HG02678 (cell line): ENCODE results near the gene OR2T1.
"Not testable (repeated sequence)": the region's sequence is repeated elsewhere in the genome, so short reads cannot be mapped to it uniquely, and the experiment has no call there.

Experiments used
- ATAC-seq: cut with Tn5 transposase; IDR thresholded peaks from one replicate; pipeline ENCODE4 v1.9.1; 2021; ENCODE audit warnings: mild to moderate bottlenecking, moderate library complexity; ENCODE audit not compliant: unreplicated experiment

OR2T1 gene

DNA sequence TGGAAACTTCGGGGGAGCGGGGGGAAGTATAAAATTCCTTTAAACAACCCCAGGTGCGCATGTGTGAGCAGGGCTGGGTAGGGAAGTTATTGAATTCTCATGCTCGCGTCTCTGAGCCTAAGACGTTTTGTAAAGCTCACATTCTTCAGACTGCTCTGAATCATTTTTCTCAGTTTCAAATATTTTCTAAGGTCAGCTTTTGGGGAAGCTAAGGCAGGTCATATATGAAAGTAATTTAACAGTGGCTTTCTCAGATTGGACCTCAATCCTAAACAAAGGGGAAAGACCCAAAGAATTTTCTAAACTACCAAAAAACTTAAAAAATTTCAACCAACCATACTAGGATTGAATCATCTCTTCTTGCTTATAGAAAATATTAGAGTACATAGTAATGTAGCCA, 32.1 kb downstream of the OR2T1 start:
- ATAC-seq = not testable (repeated sequence)

DNA sequence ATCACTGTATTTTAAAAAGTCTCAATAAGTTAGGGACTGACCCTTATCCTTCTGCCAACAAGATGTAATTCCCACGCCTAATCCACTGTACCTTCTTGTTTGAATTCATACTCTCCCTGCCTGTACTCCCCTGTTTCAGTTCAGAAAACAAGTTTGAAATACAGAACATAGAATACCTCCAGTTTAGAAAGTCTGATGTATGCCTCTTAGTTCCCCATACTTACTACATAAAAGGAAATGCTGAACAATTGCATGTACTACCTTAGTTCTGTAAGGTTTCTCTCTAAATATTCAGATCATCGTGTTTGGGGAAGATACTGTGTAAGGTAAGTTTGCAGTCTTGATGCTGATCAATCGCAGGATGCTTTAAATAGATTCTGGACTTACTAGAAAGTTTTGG, 33.5 kb downstream of the OR2T1 start:
- peak; percentile 53 for ATAC-seq

DNA sequence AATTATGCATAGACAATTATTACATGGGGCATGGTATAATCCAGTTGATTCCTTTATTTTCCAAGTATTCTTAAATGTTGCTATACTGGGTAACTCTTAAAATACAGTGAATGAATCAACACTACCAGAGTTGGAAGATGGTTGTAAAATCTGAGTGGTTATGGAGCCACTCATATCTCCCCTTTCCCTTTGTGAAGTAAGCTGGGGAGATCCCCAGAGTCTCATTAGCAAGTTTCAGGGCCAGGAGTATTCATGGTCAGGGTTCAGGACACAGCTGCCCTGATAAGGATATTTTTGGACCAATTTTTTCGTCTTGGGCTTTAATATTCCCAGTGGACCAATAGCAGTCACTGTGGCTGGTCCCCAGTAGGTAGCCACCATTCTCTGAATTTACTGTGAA, 35.8 kb downstream of the OR2T1 start:
- not testable (repeated sequence) for ATAC-seq

DNA sequence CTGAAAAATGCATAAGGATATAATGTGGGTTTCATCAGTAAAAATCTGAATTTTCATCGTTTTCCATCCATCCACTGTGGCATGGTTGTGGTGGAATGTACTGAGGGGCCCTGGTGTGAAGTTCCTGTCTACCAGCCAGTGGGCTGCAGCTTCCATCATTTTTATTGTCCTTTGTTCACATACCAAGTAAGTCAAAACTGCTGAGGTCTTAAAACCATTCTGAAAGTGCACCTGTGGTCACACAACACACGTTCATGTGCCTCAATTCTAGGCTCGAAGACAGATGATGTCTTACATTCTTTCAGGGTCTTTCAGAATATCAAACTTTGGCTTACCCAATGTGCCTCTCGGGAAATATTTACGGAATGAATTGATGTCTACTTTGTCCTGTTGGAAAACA, 36.4 kb downstream of the OR2T1 start:
- ATAC-seq = not testable (repeated sequence)

DNA sequence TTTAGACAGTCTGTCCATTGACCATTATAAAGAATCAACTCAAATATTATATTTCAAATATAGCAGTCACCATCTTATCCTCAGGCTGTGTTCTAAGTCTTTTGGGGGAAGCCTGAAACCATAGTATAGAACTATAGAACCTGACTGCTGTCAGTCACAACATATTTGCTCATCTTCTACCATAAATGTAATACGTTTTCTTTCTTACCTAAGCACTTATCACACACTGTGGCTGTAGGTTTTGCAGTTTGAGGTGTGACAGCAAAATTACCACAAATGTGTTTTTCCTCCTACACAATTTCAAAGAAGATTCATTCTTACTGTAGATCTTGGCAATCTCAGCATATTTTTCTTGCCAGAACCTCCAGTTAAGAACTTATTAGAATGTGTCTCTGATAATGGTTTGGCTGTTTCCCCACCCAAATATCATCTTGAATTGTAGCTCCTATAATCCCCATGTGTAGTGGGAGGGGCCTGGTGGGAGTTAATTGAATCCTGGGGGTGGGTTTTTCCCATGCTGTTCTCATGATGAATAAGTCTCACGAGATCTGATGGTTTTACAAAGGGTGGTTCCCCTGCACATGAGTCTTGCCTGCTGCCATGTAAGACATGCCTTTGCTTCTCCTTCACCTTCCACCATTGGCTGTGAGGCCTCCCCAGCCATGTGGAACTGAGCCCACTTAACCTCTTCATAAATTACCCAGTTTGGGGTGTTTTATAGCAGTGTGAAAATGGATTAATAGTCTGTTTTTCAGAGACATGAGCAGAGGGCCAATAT, 39.8 kb downstream of the OR2T1 start:
- ATAC-seq = not testable (repeated sequence)

DNA sequence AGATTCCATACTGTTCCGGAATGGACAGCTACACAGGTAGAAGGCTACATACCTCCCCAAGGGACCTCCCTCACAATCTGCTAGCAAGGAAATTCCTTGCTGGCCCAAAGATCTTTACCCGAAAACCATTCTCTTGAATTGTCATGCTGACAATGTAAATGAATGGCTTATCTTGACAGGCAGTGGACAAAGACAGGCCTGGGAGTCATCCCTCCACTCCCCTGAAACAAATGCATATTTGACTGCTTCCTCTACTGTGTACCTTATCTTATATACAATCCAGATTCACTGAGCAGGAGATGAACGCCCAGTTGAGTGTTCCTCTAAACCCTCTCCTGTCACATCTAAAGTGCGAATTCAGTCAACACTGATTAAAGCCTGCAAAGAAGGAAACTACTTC, 41.8 kb downstream of the OR2T1 start:
- ATAC-seq = not testable (repeated sequence)

DNA sequence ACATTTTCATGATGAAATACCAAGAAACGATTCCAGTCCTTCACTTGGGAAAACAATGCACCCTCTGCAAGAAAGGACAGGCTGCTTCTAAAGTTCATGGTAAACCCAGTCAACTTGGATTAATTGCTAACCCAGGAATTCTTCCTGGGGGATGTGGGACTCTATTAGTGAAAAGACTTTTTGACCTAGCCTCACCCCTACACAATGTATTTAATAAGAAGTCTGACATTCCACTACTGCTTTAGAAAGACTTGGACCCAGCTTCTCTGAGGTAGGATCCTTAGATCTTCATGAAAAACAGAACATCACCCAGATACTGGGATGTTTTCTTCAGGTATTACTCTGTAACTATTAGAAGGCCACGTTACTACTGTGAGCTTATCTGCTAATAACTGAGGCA, 42.6 kb downstream of the OR2T1 start, which contains the start of gene OR2T2:
OR2T2 (plus strand) TSS at position 239 of the 400 bp plus-strand sequence. CDS start 7,161 bp downstream, outside the sequence.
- not testable (repeated sequence) for ATAC-seq

DNA sequence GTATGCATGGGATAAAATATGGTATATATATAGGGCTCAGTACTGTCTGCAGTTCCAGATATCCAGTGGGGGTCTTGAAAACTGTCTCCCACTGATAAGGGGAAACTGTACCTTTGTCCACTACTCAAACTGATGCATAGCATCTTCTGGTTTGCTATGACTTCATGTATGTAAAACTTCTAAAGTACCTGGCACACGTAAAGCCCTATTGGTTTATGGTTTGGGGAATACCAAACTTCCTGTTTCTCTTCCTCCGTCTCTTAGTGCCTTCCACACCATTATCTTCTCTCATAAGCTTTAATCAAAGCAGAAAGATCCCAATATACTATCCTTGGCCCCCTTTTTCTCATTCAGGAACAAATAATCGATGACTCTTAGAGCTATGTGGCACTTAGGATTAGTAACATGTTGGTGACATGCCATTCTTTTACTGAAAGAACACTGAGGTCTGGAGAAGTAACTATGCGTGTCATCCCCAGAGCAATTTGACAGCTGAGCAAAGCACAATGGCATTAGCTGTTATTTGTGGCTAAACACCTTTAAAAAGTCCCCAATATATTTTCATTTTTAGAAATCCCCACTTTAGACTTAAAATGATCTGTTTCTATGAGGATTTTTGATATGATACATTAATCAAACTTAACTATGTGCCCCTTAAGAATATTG, 45.7 kb downstream of the OR2T1 start:
- peak; percentile 64 for ATAC-seq

DNA sequence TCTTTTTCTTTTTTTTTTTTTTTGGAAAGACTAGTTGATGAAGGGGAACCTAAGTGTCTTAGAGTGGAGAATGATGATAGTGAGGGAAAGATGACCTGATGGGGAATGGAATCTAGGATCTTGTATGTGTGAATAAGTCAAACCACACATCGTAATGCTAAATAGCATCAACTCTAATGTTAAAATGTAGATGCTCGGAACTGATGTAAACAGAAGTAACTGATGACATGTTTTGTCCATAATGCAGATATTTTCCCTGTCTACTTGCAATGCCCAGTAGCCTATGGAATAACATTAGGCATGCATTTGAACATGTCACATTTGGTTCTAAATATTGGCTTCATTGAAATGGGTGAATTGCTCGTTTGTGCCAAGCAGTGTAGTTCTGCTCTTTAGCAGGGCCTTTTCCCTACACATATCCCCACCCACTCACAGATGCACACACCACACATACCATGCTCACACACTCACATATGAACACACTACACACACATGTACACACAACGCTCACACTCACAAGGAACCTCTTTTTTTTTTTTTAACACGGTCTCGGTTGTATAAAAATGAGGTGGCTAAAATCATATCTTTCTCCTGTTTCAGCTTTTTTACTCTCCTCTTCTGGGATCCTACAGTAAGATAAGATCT, 47.1 kb downstream of the OR2T1 start:
- not testable (repeated sequence) for ATAC-seq

DNA sequence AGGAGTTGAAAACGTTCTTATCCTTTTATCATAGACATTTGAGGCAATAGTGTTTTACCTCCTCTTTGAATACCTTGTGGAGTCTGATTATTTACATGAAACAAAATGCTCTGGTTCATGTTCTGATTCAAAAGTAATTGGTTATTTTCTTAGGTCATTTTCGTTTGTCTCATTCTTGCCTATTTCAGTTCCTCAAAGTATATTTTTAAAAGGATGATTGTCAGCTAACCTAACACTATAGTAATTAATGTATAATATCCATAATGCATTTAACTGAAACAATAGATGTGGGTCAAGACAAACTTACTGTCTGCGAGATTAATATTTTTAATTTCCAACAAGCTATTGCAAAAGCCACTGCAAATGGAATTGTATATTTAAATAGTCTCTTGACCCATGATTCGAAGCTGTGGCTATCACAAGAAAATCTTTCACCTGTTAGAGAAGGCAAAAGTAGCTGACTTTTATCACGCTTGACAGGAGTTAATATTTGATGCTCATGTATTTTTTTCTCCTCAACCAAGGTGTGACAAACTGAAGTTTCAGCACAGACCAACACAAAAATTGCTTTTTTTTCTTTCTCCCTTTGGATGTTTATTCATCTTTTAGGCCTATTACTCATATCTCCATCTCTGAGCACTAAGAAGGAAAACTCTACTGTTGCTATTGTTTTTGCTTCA, 47.8 kb downstream of the OR2T1 start:
- ATAC-seq = peak; percentile 39

DNA sequence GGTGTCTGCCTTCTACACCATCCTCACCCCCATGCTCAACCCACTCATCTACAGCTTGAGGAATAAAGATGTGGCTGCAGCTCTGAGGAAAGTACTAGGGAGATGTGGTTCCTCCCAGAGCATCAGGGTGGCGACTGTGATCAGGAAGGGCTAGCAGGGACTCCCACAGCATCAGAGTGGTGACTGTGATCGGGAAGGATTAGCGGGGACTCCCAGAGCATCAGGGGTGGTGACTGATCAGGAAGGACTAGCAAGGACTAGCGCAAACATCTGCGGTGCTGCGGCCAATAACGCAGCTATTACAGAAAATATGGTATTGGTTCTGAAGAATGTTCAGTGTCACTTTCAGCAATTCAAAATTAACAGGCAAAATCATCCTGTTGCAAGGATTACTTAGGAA, 50.8 kb downstream of the OR2T1 start:
- ATAC-seq = not testable (repeated sequence)

DNA sequence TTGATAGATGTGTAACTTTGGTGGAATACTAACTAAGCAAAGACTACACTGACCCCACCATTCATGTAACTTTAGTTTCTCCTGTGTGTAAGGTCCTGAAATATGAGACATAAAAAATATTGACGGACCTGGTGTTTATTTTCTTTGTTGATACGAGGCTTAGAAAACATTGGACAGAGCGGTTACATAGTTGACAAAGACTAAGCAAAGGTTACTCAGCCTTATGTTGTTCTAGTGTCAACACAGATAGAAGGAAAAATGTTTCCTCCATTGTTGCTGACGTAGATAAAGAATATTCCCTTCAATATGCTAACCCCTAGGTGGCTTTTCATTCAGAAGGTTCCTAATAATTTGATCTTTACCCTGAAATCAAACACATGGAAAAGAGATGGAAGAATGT, 52.2 kb downstream of the OR2T1 start:
- not testable (repeated sequence) for ATAC-seq

DNA sequence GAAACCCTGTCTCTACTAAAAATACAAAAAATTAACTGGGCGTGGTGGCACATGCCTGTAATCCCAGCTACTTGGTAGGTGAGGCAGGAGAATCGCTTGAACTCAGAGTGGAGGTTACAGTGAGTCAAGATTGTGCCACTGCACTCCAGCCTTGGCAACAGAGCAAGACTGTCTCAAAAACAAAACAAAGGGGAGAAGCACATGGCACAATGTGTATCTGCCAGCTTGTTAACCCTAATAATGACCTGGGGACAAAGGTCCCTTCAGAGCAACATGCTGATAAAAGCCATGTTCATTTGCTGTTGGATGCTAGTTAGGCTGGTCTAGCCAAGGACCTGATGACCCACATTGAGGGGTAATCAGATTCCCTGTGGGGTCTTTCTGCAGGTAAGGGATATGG, 53.8 kb downstream of the OR2T1 start:
- not testable (repeated sequence) for ATAC-seq
